ENCODE data around the gene PROZ.

Gene PROZ

GRCh38 chr13:113113846-113114271 lies 44.6 kb upstream of the PROZ start:
- Histone ChIP-seq H3K36me3 (ENCODE audit: control insufficient read depth in 2 of 2, insufficient read depth in 1 of 2, low read length in 2 of 2) (no peaks in the 10 kb centered on the region), H3K9me3 (ENCODE audit: control insufficient read depth, insufficient read depth, low read depth, low read length) (no peaks in the 10 kb centered on the region), H3K27ac (ENCODE audit: extremely low read depth, low read depth, low read length) (no peak overlapping the region), H3K4me1 (ENCODE audit: control insufficient read depth, insufficient read depth, low read length) (no peaks in the 10 kb centered on the region), H3K4me3 (ENCODE audit: low read depth, low read length) (no peak overlapping the region)
- CTCF ChIA-PET = interaction anchor here (1.0 kb wide), 1 partner anchor 182 kb away, joined by 3 read pairs; no protein-coding TSS in a partner anchor
- no peak for TF ChIP-seq ZNF785 (tag by site-specific recombination; IDR thresholded peaks at IDR 0.05)
- no peak for TF ChIP-seq ZNF600 (tag by site-specific recombination; IDR thresholded peaks at IDR 0.05)
- no peak for TF ChIP-seq ZNF221 (tag by site-specific recombination; IDR thresholded peaks at IDR 0.05; ENCODE audit: borderline replicate concordance)
- no peak for TF ChIP-seq WT1 (tag by site-specific recombination; IDR thresholded peaks at IDR 0.05)
- TF ChIP-seq ZNF423 (tag by site-specific recombination; IDR thresholded peaks at IDR 0.05) = no peak
- no peak for TF ChIP-seq ZNF239 (tag by site-specific recombination; IDR thresholded peaks at IDR 0.05)
- no peak for TF ChIP-seq ZNF341 (tag by site-specific recombination; IDR thresholded peaks at IDR 0.05; ENCODE audit: low read depth)
- TF ChIP-seq BCL6B (tag by site-specific recombination; IDR thresholded peaks at IDR 0.05) = no peak
- no peak for TF ChIP-seq KLF9 (tag by site-specific recombination; IDR thresholded peaks at IDR 0.05; ENCODE audit: low read depth)
- no peak for TF ChIP-seq ZNF175 (tag by site-specific recombination; IDR thresholded peaks at IDR 0.05)
- no peak for TF ChIP-seq ZNF214 (tag by site-specific recombination; IDR thresholded peaks at IDR 0.05; ENCODE audit: borderline replicate concordance)
- TF ChIP-seq BCL11A (tag by site-specific recombination; IDR thresholded peaks at IDR 0.05; ENCODE audit: low read depth) = no peak
- TF ChIP-seq, protein P1, sequence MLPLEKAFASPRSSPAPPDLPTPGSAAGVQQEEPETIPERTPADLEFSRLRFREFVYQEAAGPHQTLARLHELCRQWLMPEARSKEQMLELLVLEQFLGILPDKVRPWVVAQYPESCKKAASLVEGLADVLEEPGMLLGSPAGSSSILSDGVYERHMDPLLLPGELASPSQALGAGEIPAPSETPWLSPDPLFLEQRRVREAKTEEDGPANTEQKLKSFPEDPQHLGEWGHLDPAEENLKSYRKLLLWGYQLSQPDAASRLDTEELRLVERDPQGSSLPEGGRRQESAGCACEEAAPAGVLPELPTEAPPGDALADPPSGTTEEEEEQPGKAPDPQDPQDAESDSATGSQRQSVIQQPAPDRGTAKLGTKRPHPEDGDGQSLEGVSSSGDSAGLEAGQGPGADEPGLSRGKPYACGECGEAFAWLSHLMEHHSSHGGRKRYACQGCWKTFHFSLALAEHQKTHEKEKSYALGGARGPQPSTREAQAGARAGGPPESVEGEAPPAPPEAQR (tag by site-specific recombination; IDR thresholded peaks at IDR 0.05) = no peak
- no peak for TF ChIP-seq ZNF133 (tag by site-specific recombination; IDR thresholded peaks at IDR 0.05)
- TF ChIP-seq ZNF248 (tag by site-specific recombination; IDR thresholded peaks at IDR 0.05) = no peak
- POLR2A ChIA-PET = no interaction called here

GRCh38 chr13:113114511-113115362 lies 43.7 kb upstream of the PROZ start:
- Histone ChIP-seq H3K4me1 (ENCODE audit: control insufficient read depth, insufficient read depth, low read length) (no peaks in the 10 kb centered on the region), H3K27ac (ENCODE audit: extremely low read depth, low read depth, low read length) (no peak overlapping the region), H3K4me3 (ENCODE audit: low read depth, low read length) (no peak overlapping the region), H3K9me3 (ENCODE audit: control insufficient read depth, insufficient read depth, low read depth, low read length) (no peaks in the 10 kb centered on the region), H3K36me3 (ENCODE audit: control insufficient read depth in 2 of 2, insufficient read depth in 1 of 2, low read length in 2 of 2) (no peaks in the 10 kb centered on the region)
- TF ChIP-seq, protein P1 (tag by site-specific recombination; IDR thresholded peaks at IDR 0.05) = no peak
- TF ChIP-seq, protein P2, sequence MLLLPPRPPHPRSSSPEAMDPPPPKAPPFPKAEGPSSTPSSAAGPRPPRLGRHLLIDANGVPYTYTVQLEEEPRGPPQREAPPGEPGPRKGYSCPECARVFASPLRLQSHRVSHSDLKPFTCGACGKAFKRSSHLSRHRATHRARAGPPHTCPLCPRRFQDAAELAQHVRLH (tag by site-specific recombination; IDR thresholded peaks at IDR 0.05) = no peak
- ChIA-PET CTCF (no interaction called here), POLR2A (no interaction called here)
